ENCODE measurements around the gene INSL4. TPM values are rescaled to one million over a fixed set of nuclear protein-coding genes. Genes with fewer than 3 reads are reported as not detected.

Gene INSL4
- total and polyA plus RNA-seq, 2 of the 8 experiments (the other 6 are each of a cell fraction or from before 2014, with no cell fraction given): not detected

DNA sequence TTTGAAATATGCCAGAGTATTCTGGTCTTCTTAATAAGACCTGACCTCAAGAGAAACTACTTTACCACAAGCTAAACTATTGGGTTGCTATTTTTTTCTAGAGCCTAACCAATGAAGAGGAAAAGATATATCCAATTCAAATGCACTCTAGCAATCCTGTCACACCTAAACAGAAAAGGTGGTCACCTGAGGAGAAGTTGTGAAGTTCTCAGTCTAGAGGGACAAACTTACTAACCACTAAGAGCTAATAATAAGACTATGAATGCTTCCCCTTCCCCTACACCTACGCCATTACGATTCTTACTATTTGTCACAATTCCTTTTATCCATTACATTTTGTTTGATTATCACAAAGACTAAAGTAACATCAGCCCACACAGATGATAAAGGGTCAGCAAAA, 43.6 kb downstream of the INSL4 start:
- TF ChIP-seq TBP (IDR thresholded peaks at IDR 0.05; ENCODE audit: low read depth, low read length) (no peak), RFX5 (IDR thresholded peaks at IDR 0.05; ENCODE audit: borderline replicate concordance, low read depth, low read length) (no peak), YY1 (IDR thresholded peaks at IDR 0.05; ENCODE audit: low read depth, low read length) (no peak), NANOG (IDR thresholded peaks at IDR 0.05; ENCODE audit: insufficient read depth, low read depth, low read length, poor library complexity, severe bottlenecking) (no peak), SIX5 (IDR thresholded peaks at IDR 0.05; ENCODE audit: low read depth, low read length) (no peak), SAP30 (IDR thresholded peaks at IDR 0.05; ENCODE audit: insufficient read depth, insufficient replicate concordance, low read length) (no peak), HDAC6 (IDR thresholded peaks at IDR 0.05; ENCODE audit: low read depth, low read length) (no peak), CHD2 (IDR thresholded peaks at IDR 0.05; ENCODE audit: low read length) (no peak), RAD21 (IDR thresholded peaks at IDR 0.05 in 1 of 2, conservative IDR thresholded peaks at IDR 0.05 in 1 of 2; ENCODE audit: low read depth in 2 of 2, low read length in 2 of 2) (no peak), KDM4A (IDR thresholded peaks at IDR 0.05; ENCODE audit: low read depth, low read length, severe bottlenecking) (no peak), BCL11A (IDR thresholded peaks at IDR 0.05; ENCODE audit: low read depth in 2 of 2, low read length in 2 of 2) (no peak), RXRA (IDR thresholded peaks at IDR 0.05; ENCODE audit: insufficient read depth, low read depth, low read length) (no peak)
- H3K23ac ChIP-seq (ENCODE audit: insufficient read length): no peak overlapping the region
- no peak overlapping the region for H3K18ac ChIP-seq (ENCODE audit: extremely low read depth, low read length)
- H3K14ac ChIP-seq (ENCODE audit: insufficient read length): no peak overlapping the region
- no peak overlapping the region for H2AFZ ChIP-seq (ENCODE audit: low read length)
- no peaks in the 10 kb centered on the region for H3K79me2 ChIP-seq (ENCODE audit: control insufficient read depth in 1 of 2, insufficient read depth in 2 of 2, low read length in 2 of 2)
- no peak overlapping the region for H2BK15ac ChIP-seq (ENCODE audit: low read length)
- H2BK20ac ChIP-seq (ENCODE audit: low read length): no peak overlapping the region
- H3K56ac ChIP-seq (replicated peaks; ENCODE audit: insufficient read length, low read depth, low read length): no peak overlapping the region
- H3K9ac ChIP-seq (replicated peaks in 1 of 4; ENCODE audit: extremely low read depth in 1 of 4, low read depth in 3 of 4, low read length in 3 of 4): no peak overlapping the region
- H2BK5ac ChIP-seq (ENCODE audit: low read depth, low read length): no peak overlapping the region
- ChIA-PET POLR2A (ENCODE audit: partially characterized antibody) (no interaction called here), CTCF (ENCODE audit: partially characterized antibody) (interaction anchor here (0.7 to 1.5 kb wide), 4 partner anchors 8 to 46 kb away, joined by 3 to 5 read pairs (median 4); no protein-coding TSS in a partner anchor)
- H3K9me3 ChIP-seq (ENCODE audit: insufficient read depth in 2 of 2, low read depth in 1 of 2, low read length in 1 of 2): no peaks in the 10 kb centered on the region
- no peaks in the 10 kb centered on the region for H4K20me1 ChIP-seq (replicated peaks in 1 of 2; ENCODE audit: control insufficient read depth in 1 of 2, insufficient read depth in 2 of 2, low read length in 2 of 2)
- H3K79me1 ChIP-seq (ENCODE audit: low read depth, low read length): no peaks in the 10 kb centered on the region
- no peaks in the 10 kb centered on the region for H3K23me2 ChIP-seq (ENCODE audit: low read depth, low read length)
- H2BK12ac ChIP-seq (ENCODE audit: low read depth, low read length): no peak overlapping the region
- no peak for DNase-seq (ENCODE audit: low read depth in 1 of 2, low spot score in 2 of 2)
- no peak overlapping the region for H3K4me3 ChIP-seq (ENCODE audit: extremely low read depth in 1 of 4, insufficient read depth in 2 of 4, low read depth in 3 of 4, low read length in 4 of 4)
- H4K91ac ChIP-seq (replicated peaks; ENCODE audit: insufficient read length, low read length): no peak overlapping the region
- no peak for FAIRE-seq
- no peak overlapping the region for H3K27ac ChIP-seq (ENCODE audit: low read depth, low read length)
- H3K36me3 ChIP-seq (ENCODE audit: control insufficient read depth in 2 of 4, insufficient read depth in 4 of 4, low read length in 3 of 4): no peaks in the 10 kb centered on the region
- H2BK120ac ChIP-seq (replicated peaks; ENCODE audit: low read depth, low read length): no peak overlapping the region
- WGBS, 2 experiments (ENCODE audit: extremely low coverage in 1 of 2, insufficient coverage in 1 of 2, insufficient read length in 1 of 2, insufficient replicate concordance in 2 of 2, low coverage in 1 of 2, low lambda C conversion rate in 2 of 2, missing lambda C conversion rate in 1 of 2): 89 to 100% methylated on average over 2 of the region's 2 CpGs
- no peak overlapping the region for H3K4me2 ChIP-seq (ENCODE audit: insufficient read depth in 1 of 2, low read depth in 2 of 2, low read length in 2 of 2)
- no peak overlapping the region for H3K4ac ChIP-seq (replicated peaks; ENCODE audit: insufficient read length, low read depth, low read length)
- H3K27me3 ChIP-seq (replicated peaks in 1 of 4; ENCODE audit: control insufficient read depth in 3 of 4, extremely low read depth in 1 of 4, insufficient read depth in 3 of 4, low read length in 3 of 4): no peaks in the 10 kb centered on the region; a peak in 1 of 7 replicates
- H4K5ac ChIP-seq (ENCODE audit: insufficient read length, low read depth, low read length): no peak overlapping the region
- H2AK5ac ChIP-seq (ENCODE audit: low read depth, low read length): no peak overlapping the region
- H4K8ac ChIP-seq (ENCODE audit: extremely low read depth, insufficient read depth, low read length): no peak overlapping the region
- no peaks in the 10 kb centered on the region for H3K4me1 ChIP-seq (replicated peaks in 1 of 4; ENCODE audit: control insufficient read depth in 3 of 4, insufficient read depth in 4 of 4, low read length in 3 of 4)
